ENCODE measurements around the gene CDK14.
"Not testable (repeated sequence)": the region's sequence is repeated elsewhere in the genome, so short reads cannot be mapped to it uniquely, and the experiment has no call there.

CDK14 gene

DNA sequence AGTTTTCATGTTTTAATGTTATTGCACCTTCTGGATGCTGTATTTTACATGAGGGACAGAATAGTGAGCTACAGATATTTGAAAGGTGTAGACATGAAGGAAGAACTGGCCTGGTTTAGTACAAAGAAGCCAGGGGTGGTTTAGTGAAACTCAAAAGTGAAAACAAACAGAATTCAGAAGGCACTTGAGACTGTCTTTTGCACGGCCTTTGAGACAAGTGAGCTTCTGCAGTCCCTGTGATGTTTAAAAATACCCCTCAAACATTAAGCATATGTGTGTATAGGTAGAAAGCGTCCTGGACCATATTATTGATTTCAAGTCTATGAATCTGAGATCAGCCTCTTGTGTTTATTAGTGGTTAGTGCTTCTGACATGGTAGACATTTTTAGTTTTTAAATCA, 118.9 kb downstream of the CDK14 start:
- in situ Hi-C loops (cut with HindIII; ENCODE audit: low sequenced_read_pairs): no loop called here

DNA sequence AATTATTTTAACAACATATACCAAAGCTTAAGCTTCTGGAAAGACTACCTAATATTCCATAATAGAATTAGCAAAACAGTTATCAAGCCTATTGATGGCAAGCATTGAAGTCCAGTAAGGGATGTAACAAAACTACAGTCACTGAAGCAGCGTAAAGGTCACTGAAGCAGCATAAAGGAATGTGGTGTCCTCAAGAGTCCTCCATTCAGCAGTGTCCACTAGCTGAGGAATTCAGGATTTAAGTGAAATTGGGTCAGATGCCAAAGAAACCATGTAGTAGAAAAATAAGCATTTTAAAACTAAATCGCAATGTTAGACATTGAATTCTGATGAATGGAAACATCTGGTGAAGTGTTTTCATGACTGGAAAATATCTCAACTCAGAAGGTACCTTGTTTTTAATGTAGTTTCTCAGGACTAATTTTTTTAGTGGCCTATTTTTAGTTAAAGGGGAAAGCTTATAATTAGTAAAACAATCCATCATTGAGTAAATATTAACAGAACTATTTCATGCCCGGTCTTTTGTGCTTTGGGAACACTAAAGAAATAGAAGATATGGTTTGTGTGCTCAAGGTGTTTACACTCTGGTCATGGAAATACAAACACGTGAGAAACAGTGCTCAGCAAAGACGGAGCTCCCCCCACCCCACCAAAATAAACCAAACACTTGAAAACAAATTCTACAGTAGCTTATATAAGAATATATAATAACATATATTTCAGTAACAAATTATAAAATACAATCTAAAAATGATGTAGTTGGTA, 121.4 kb downstream of the CDK14 start:
- in situ Hi-C loops (cut with HindIII; ENCODE audit: low sequenced_read_pairs): no loop called here

DNA sequence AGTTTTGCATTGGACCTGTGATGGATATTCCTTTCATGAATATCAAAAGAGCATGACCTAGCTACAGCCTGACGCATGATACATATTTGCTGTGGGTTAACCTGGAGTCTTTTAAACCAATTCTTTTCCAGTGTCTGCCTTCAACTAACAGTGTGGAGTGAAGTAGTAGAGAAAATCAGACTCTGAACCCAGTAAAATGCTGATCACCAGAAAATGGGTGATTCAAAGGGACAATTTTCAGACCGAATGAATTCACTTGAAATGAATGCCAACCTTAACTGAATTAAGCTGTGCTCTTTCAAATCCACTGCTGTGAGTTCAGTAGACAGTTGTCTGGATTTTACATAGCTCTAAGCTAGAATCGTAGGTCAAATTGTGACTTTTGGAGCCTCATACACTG, 123.0 kb downstream of the CDK14 start:
- in situ Hi-C loops (cut with HindIII; ENCODE audit: low sequenced_read_pairs): no loop called here

DNA sequence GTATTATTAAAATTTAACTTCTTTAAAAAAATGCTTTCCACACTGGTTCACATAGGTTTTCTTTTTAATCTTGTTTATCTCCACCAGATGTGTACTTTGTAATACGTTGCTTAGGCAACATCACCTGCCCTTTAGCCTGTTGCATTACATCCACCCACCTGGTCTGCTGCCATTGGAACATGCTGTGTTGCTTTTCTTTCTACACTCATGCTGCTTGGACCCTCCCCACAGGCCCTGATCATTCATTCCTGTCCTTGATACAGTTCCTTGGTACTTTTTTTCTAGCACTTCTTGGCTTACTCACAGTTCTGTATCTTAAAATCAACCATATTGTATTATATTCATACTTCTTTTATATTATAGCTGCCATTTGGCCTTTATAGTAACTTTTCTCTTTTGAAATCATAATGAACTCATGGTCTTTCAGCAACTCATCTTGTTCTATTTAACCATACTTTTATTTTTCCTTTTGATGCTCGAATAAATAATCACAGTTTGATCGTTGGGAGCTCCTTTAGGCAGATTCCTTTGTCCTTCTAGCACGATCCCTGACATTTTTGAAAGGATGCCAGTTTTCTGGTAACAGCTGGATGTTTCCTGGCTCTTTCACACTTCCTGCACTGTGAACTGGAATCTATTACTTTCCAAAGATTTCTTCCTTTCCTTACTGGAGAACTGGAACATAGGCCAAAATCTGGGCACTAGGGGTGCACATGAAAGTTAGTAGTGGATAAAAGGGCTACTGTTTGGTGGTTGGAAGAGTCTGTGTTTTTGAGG, 125.1 kb downstream of the CDK14 start:
- in situ Hi-C loops (cut with HindIII; ENCODE audit: low sequenced_read_pairs): no loop called here

DNA sequence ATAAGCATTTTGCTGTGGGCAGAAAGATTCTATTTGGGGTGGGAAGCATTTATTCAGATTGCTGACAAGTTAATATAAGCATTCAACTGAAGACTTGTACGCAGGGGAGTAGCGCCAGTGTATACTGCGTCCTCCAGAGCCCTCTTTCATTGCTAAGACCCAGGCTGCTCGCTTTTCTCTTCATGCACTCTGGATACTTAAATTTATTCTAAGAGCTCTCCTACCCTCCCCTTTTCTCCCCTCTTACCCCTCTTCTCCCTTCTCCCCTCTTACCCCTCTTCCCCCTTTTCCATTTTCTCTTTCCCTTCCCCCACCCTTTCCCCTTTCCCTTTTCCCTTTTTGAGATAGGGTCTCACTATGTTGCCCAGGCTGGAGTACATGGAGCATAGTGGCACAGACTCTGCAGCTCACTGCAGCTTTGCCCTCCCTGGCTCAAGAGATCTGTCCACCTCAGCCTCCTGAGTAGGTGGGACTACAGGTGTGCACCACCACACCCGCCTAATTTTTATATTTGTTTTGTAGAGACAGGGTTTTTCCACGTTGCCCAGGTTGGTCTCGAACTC, 125.8 kb downstream of the CDK14 start:
- in situ Hi-C loops (cut with HindIII; ENCODE audit: low sequenced_read_pairs): no loop called here

DNA sequence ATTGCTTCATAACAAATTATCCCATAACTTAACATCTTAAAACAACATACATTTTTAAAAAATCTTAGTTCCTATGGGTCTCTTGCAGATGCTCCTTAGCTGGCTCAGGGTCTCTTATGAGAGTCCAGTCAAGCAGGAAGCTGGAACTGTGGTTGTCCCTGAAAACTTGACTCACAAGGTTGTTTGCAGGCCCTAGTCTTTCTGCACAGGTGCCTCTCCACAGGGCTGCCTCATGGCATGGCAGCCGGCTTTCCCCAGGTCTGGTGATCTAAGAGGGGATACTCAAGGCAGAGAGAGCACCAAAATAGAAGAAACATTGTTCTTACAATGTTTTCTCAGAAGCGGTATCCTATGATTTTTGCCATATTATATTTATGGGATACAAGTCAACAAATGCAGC, 127.1 kb downstream of the CDK14 start:
- in situ Hi-C loops (cut with HindIII; ENCODE audit: low sequenced_read_pairs): no loop called here

DNA sequence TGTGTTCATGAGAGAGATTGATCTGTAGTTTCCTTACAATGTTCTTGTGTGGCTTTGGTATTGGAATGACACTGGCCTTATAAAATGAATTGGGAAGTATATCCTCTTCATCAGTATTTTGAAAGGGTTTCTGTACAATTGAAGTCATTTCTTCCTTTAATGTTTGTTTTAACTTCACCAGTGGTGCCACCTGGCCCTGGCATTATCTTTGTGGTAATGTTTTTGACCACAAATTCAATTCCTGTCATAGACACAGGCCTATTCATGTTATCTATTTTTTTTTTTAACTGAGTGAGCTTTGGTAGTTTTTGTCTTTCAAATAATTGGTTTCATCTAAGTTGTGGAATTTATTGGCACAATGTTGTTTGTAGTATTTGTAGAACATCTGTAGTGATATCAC, 127.7 kb downstream of the CDK14 start:
- in situ Hi-C loops (cut with HindIII; ENCODE audit: low sequenced_read_pairs): no loop called here

DNA sequence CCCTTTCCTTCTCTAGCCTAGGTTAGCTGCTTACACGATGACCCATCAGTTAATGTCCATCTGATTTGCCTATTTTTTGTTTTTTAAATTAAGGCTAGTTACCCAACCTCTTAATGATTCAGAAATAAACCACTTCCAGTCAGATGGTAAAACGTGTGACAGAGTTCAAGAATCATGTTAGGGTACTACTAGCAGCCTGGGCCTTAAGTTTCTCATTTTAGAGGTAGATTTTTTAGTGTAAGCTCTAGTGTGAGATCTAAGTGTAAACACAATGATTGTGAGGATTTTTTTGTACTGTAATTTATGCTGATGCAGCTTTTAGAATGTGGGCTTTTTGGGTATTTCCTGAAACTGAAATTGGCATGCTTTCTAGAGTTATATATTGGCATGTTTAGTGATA, 130.0 kb downstream of the CDK14 start:
- in situ Hi-C loops (cut with HindIII; ENCODE audit: low sequenced_read_pairs): no loop called here

DNA sequence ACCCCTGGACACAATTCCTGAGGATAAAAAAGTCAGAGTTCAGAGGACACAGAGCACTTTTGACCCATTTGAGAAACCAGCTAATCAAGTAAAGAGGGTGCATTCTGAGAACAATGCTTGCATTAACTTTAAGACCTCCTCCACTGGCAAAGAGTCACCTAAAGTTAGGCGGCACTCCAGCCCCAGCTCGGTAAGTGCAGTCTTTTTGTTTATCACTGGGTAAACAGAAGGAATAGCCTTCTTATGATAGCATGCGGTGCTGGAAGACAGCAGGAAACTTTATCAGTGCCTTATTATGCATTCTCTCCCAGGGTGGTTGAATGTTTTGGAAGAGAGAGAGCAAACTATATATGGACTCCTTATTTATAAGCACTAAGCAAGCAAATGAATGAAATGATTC, 130.5 kb downstream of the CDK14 start:
- in situ Hi-C loops (cut with HindIII; ENCODE audit: low sequenced_read_pairs): no loop called here

DNA sequence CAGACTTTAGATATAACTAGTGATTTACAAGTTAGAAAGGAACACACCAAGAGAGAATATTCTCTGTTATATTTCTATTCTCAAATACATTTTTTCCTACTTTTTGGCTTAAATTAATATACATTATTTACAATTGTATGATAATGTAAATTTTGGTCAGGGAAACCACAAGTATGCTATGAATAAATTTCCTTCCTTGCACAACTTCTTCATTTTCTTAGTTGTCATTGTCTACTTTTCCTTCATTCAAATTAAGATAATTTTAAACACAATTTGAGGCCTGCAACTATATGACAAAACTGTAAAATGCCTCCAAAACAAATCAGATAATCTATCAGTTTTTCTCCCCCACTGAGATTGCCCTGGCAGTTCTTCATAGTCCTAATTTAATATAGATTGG, 131.3 kb downstream of the CDK14 start:
- in situ Hi-C loops (cut with HindIII; ENCODE audit: low sequenced_read_pairs): no loop called here

DNA sequence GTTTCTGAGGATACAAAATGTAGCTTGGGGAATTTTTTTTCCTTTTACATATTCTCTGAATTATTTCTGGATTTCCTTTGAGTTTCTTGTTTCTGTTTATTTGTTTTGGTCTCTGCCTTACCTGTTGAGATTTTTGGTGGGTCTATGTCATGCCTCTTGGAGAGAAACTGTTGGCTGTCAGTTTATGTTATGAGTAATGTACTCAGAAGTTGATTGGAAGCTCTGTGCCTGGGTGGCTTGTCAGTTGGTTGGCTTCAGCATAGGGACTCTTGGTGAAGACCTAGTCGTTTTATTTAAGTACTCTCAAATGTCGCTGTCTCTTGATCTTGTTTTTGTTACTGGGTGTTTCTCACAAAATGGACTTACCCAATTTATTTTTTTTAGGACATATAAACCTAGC, 132.4 kb downstream of the CDK14 start:
- in situ Hi-C loops (cut with HindIII; ENCODE audit: low sequenced_read_pairs): no loop called here

DNA sequence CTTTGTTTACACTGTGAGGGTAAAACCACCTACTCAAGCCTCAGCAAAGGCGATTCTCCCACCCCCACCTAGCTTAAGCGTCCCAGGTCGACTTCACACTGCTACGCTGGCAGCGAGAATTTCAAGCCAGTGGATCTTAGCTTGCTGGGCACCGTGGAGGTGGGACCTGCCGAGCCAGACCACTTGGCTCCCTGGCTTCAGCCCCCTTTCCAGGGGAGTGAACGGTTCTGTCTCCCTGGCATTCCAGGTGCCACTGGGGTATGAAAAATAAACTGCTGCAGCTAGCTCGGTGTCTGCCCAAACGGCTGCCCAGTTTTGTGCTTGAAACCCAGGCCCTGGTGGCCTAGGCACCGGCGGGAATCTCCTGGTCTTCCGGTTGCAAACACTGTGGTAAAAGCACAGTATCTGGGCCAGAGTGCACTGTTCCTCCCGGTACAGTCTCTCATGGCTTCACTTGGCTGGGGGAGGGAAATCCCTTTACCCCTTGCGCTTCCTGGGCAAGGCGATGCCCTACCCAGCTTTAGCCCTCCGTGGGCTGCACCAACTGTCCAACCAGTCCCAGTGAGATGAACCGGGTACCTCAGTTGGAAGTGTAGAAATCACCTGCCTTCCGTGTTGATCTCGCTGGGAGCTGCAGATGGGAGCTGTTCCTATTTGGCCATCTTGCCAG, 139.6 kb downstream of the CDK14 start:
- in situ Hi-C loops (cut with HindIII; ENCODE audit: low sequenced_read_pairs): not testable (repeated sequence)

DNA sequence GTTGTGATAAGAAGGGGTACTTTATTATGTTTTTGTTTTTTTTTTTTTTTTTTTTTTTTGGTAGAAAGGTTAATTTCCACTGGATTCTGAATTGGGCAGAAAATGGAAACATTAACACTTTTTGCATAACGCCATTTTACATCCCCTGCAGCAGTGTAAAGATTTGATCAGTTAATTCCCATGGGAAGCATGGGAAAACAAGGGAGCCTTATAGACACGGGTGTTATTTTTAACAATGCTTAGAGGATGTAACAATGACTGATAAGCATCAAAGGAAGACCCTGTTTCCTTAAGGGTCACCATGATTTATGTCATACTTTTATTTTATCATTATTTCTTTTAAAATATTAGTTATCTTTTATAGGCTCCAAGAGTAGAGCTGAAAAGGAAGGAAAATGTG, 140.2 kb downstream of the CDK14 start:
- in situ Hi-C loops (cut with HindIII; ENCODE audit: low sequenced_read_pairs): no loop called here

DNA sequence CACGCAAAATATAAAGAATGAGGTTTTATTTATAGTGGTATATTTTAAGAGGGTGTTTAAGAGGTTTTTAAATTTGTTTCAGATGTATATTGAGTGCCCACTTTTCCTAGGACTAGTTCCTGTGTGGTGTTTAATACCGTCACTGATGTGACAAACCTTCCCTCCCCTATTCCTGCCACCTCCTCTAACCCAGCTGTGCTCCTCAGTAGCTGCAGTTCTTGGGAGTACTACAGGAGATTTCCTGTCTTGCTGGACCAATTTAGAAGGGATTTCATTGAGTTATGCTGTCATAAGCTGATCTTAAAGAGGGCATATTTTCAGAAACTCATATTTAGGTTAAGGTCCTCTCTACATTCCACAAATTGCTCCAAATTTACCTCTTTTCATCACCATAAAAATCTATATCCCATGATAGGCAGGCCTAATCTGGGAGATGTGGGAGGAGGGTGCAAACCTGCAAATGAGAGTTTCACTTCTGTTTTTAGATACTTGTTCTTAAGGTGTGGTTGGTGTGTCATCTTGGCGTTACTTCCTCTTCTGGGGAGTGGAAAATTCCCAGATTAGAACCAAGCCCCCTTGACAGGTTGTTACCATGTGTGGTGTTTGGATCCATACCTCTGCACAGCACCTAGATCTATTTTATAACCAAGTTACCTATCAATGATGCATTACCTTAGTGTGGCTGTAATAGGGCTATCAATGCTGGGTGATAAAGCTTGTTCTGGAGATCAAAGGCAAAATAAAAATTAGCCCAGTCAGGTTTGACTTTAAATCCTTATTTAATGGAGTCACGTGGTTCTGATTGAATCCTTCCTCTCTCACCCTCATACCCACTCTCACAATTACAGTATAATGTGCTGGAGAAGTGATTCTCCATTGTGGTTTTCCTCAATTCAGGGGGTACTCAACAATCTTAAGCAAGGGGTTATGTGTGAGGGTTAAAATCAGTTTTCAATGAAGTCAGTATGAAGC, 141.1 kb downstream of the CDK14 start:
- in situ Hi-C loops (cut with HindIII; ENCODE audit: low sequenced_read_pairs): no loop called here

DNA sequence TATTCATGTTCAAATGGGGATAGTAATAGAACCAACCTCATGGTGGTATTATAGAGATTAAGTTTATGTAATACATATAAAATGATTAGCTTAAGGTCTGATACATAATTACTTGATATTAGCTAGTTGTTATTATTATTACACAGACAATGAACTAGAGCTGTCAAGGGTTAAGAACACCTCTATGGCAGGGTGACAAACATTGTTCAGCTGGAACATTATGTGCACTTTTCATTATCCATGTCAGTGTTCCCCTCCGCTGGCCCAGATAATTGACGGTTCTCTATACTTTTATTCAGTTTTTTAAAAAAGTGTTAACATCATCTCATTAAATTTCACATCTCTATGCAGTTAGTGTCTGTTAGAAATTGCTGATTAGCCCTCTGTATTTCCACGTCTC, 142.1 kb downstream of the CDK14 start:
- in situ Hi-C loops (cut with HindIII; ENCODE audit: low sequenced_read_pairs): no loop called here

DNA sequence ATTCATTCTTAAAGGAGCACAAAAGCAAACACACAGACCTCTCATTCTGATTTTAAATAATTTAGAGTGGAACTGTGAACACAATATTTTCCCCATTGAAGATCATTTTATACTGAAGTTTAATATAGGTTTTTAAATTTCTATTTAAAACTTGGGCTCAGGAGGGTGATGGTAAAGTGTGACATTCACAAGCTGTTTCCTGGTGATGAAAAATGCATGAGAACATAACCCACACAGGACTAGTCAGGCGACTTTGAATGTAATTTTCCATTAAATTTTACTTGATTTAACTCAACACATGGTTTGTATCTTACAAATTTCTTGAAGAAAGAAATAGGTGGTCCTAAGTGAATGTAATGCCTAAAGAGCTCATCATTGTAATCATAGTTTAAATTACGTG, 143.6 kb downstream of the CDK14 start:
- in situ Hi-C loops (cut with HindIII; ENCODE audit: low sequenced_read_pairs): no loop called here

DNA sequence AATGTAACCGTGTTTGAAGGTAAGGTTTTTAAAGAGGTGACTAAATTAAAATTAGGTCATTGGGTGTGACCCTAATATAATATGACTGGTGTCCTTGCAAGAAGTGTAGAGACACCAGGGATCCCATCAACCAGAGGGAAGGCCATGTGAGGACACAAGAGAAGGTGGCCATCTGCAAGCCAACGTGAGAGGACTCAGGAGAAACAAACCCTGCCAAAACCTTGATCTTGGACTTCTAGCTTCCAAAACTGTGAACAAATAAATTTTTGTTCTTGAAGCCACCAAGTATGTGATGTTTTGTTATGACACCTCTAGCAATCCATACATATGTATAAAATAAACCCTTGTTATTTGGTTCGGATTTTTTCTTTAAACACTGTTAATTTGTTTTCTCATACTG, 144.3 kb downstream of the CDK14 start:
- in situ Hi-C loops (cut with HindIII; ENCODE audit: low sequenced_read_pairs): no loop called here

DNA sequence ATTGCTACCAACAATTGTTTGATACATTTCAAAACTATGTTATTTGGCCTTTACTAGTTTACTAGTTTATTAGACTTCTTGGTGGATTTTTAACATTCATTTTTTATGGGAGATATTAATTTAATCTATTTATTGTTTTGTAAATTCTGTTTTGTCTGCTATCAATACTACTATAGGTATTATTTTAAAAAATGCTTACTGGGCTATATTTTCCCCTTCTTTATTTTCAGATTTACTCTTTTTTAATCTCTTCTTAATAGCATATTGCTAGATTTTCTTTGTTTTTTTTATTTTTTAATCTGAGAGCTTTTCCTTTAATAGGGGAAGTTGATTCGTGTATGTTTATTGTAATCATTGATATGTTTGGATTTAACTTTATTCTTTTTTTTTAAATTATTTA, 147.5 kb downstream of the CDK14 start:
- in situ Hi-C loops (cut with HindIII; ENCODE audit: low sequenced_read_pairs): no loop called here

DNA sequence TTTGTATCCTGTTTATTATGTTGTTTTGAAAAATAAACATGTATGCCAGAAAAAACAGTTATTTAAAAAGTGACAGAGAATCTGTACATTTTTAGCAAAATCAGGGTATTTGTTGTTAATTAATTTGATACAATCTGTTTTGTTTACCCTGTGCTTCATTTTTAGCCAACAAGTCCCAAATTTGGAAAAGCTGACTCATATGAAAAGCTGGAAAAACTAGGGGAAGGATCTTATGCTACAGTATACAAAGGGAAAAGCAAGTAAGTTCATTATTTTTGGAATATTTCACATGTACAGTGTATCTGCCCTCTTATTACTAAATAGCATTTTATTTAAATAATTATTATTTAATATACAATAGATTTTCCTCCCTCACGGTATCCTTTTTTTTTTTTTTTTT, 151.4 kb downstream of the CDK14 start:
- in situ Hi-C loops (cut with HindIII; ENCODE audit: low sequenced_read_pairs): no loop called here

DNA sequence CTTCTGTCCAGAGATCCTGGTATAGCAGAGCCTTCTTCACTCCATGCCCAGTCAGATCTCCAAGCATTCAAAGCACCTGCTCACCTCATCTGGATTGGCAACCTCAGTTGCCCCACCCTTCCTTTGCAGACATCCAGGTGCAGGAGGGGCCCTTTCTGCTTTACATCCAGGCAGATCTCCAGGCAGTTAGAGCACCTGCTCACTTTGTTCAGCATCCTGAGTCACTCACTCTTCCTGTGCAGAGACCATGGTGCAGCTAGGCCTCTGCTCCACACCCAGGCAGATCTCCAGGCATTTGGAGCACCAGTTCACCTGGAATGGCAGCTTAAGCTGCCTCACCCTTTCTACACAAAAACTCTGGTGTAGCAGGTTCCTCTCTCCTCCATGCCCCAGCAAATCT, 153.1 kb downstream of the CDK14 start:
- in situ Hi-C loops (cut with HindIII; ENCODE audit: low sequenced_read_pairs): no loop called here

DNA sequence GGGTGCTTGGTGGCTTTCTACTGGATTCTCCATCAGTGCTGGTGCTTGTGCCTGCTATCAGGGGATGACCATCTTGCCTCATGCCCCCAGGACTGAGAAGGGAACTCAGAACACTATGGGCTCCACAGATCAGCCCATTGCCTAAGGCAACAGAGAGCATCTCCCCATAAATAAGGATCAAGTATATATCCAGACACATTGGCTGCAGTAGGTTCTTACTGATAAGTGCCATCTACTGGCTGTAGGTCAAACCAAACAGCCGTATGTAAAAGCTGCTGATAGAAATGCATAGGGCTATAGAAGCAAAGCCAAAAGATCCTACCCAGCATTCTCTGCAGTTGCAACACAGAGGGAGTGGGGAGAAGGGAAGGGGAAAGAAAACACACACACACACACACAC, 153.7 kb downstream of the CDK14 start:
- in situ Hi-C loops (cut with HindIII; ENCODE audit: low sequenced_read_pairs): no loop called here

Data from DLD1 (cell line).